Measurements from ENCODE around the gene SIK2. TPM values are rescaled to one million over a fixed set of nuclear protein-coding genes. Genes with fewer than 3 reads are reported as not detected.

Gene SIK2
- total RNA-seq, 1 experiment from 2014 or later = 13.0 TPM

DNA sequence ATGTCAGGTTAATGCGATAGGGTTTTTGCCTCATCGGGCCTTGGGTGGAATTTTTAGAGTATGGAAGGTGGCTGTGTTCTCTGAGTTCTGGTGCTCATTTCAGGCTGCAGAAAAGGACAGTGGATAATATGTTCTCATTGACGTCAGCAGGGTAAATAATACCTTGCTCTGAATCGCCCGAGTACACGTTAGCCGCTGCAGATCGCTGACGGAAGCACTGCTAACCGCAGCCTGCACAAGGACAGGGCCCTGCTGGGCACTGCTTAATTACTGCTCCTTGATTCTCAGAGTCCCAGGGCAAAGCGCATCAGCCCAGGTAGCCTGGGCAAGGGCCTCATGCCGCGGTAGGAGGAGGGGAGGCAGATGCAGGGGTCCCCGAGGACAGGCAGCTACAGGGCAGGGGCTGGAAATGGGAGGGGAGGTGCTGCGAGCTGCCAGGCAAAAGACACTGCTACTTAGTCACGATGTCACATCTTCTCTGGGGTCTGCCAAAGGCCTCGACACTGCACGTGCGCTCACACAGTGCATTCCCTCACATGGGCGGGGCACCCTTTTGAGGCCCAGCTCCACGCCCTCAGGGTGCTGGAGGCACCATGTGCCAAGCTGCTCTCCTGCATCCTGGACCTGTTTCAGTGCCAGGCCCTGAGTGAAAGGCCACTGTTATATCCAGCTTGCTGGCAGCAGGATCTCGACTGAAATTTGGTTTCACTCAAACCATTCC, 128.8 kb downstream of the SIK2 start:
- no peak for DNase-seq (ENCODE audit: low read depth, low spot score)

More for the DNA sequence above, 128.8 kb downstream of the SIK2 start:
- H3K9me3 ChIP-seq (ENCODE audit: control insufficient read depth in 1 of 2, insufficient read depth in 1 of 2, low read depth in 1 of 2, low read length in 2 of 2) = no peaks in the 10 kb centered on the region
- intact Hi-C loops (cut with micrococcal nuclease) = no loop called here
- H3K4me1 ChIP-seq (ENCODE audit: control insufficient read depth in 1 of 2, insufficient read depth in 2 of 2, low read length in 2 of 2) = peaks cover 0 to 17% of the 10 kb centered on the region in 2 experiments; a peak in 1 of 4 replicates
- no TSS peak for BruUV-seq (replicated peaks)
- CTCF ChIA-PET = no interaction called here
- H3K9ac ChIP-seq (ENCODE audit: low read length) = no peak overlapping the region
- H3K79me2 ChIP-seq (ENCODE audit: insufficient read depth, low read length) = no peaks in the 10 kb centered on the region
- no peak overlapping the region for H2AFZ ChIP-seq (ENCODE audit: low read depth, low read length, poor library complexity, severe bottlenecking)
- RAD21 ChIA-PET (ENCODE audit: low non-redundant PET in 1 of 2, low total read pairs in 2 of 2, uncharacterized antibody in 2 of 2, unreplicated experiment in 2 of 2) = no interaction called here
- TF ChIP-seq ATF3 (IDR thresholded peaks at IDR 0.05) (no peak), CEBPB (IDR thresholded peaks at IDR 0.05; ENCODE audit: low read depth) (no peak), EGR1 (IDR thresholded peaks at IDR 0.05; ENCODE audit: low read depth) (no peak), POLR2AphosphoS5 (IDR thresholded peaks at IDR 0.05; ENCODE audit: low read depth, low read length) (no peak), YY1 (IDR thresholded peaks at IDR 0.05; ENCODE audit: extremely low read depth, insufficient replicate concordance, low read depth, low read length) (no peak), SIN3A (IDR thresholded peaks at IDR 0.05; ENCODE audit: low read depth) (no peak), ELF1 (IDR thresholded peaks at IDR 0.05; ENCODE audit: borderline replicate concordance, low read depth) (no peak)
- TF ChIP-seq, protein P1, sequence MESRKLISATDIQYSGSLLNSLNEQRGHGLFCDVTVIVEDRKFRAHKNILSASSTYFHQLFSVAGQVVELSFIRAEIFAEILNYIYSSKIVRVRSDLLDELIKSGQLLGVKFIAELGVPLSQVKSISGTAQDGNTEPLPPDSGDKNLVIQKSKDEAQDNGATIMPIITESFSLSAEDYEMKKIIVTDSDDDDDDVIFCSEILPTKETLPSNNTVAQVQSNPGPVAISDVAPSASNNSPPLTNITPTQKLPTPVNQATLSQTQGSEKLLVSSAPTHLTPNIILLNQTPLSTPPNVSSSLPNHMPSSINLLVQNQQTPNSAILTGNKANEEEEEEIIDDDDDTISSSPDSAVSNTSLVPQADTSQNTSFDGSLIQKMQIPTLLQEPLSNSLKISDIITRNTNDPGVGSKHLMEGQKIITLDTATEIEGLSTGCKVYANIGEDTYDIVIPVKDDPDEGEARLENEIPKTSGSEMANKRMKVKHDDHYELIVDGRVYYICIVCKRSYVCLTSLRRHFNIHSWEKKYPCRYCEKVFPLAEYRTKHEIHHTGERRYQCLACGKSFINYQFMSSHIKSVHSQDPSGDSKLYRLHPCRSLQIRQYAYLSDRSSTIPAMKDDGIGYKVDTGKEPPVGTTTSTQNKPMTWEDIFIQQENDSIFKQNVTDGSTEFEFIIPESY (IDR thresholded peaks at IDR 0.05; ENCODE audit: extremely low read depth, insufficient replicate concordance, low read length) = no peak
- H3K27ac ChIP-seq (ENCODE audit: low read depth, low read length) = no peak overlapping the region
- no peaks in the 10 kb centered on the region for H3K27me3 ChIP-seq (ENCODE audit: insufficient read depth, low read length)
- H3K36me3 ChIP-seq (ENCODE audit: control insufficient read depth in 1 of 2, insufficient read depth in 2 of 2, low read length in 2 of 2) = no peaks in the 10 kb centered on the region; a peak in 1 of 4 replicates
- H3K9me2 ChIP-seq (ENCODE audit: insufficient read depth) = no peaks in the 10 kb centered on the region
- no peak overlapping the region for H3K4me2 ChIP-seq (ENCODE audit: low read length)
- POLR2A ChIA-PET = interaction anchor here (1.4 kb wide), 1 partner anchor 9 kb away, joined by 3 read pairs; no protein-coding TSS in a partner anchor
- H4K20me1 ChIP-seq (ENCODE audit: insufficient read depth) = no peaks in the 10 kb centered on the region
- ATAC-seq = no peak
- H3K4me3 ChIP-seq (replicated peaks in 1 of 2; ENCODE audit: low read depth in 1 of 2, low read length in 2 of 2) = no peak overlapping the region

Measured in HCT116 (cell line).